ENCODE results near the gene TXNDC15. TPM values are rescaled to one million over a fixed set of nuclear protein-coding genes. Genes with fewer than 3 reads are reported as not detected.

The TXNDC15 gene
- total and polyA plus RNA-seq, 2 donors (not counting 1 experiment from before 2014, with no cell fraction given), result 65.9 to 132 TPM

DNA sequence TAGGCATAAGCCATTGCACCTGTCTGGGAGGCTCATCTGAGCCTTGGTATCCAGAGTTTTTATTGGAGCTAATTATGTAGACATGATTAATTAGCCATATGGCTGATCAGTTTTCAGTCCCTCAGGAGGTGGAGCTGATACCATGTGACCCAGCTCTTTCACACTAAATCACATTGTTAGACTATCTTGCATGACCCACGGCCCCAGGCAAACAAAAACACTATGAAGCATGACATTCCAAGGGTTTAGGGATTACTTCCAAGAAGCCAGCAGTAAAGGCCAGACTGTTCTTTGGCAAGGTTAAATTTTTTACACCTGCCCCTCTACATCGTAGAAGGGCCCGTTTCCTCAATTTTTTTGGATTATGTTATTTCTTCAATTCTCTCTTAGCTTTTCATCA lies 33.4 kb upstream of the TXNDC15 start:
- no peak for TF ChIP-seq EZH2 (IDR thresholded peaks at IDR 0.05; ENCODE audit: low read length, missing control alignments)
- TF ChIP-seq, protein P1, sequence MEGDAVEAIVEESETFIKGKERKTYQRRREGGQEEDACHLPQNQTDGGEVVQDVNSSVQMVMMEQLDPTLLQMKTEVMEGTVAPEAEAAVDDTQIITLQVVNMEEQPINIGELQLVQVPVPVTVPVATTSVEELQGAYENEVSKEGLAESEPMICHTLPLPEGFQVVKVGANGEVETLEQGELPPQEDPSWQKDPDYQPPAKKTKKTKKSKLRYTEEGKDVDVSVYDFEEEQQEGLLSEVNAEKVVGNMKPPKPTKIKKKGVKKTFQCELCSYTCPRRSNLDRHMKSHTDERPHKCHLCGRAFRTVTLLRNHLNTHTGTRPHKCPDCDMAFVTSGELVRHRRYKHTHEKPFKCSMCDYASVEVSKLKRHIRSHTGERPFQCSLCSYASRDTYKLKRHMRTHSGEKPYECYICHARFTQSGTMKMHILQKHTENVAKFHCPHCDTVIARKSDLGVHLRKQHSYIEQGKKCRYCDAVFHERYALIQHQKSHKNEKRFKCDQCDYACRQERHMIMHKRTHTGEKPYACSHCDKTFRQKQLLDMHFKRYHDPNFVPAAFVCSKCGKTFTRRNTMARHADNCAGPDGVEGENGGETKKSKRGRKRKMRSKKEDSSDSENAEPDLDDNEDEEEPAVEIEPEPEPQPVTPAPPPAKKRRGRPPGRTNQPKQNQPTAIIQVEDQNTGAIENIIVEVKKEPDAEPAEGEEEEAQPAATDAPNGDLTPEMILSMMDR (conservative IDR thresholded peaks at IDR 0.05 in 1 of 2, IDR thresholded peaks at IDR 0.05 in 1 of 2; ENCODE audit: low read depth in 1 of 2, low read length in 2 of 2), result no peak
- H3K79me2 ChIP-seq (ENCODE audit: control insufficient read depth, insufficient read depth, low read length), result no peaks in the 10 kb centered on the region
- no peak for DNase-seq (ENCODE audit: low read depth in 2 of 2)

DNA sequence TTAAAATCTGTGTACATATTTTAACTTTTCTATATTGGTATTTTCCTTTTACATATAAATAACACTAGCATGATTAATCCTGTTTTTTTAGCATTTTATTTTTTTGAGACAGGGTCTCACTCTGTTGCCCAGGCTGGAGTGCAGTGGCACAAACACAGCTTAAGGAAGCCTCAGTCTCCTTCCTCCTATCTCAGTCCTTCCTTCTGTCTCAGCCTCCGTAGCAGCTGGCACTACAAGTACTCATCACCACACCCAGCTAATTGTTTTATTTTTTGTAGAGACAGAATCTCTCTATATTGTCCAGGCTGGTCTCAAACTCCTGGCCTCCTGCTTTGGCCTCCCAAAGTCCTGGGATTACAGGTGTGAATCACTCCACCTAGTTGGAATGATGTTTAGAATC lies 29.9 kb upstream of the TXNDC15 start:
- no peak for TF ChIP-seq EZH2 (IDR thresholded peaks at IDR 0.05; ENCODE audit: low read length, missing control alignments)
- TF ChIP-seq, protein P1 (conservative IDR thresholded peaks at IDR 0.05 in 1 of 2, IDR thresholded peaks at IDR 0.05 in 1 of 2; ENCODE audit: low read depth in 1 of 2, low read length in 2 of 2), result no peak
- H3K36me3 ChIP-seq (ENCODE audit: control insufficient read depth, insufficient read depth, low read length), result no peaks in the 10 kb centered on the region

More for the DNA sequence above, 33.4 kb upstream of the TXNDC15 start:
- Histone ChIP-seq H3K4me2 (ENCODE audit: extremely low read depth, insufficient read depth, low read length) (no peak overlapping the region), H3K27me3 (ENCODE audit: control insufficient read depth, insufficient read depth, low read length) (no peaks in the 10 kb centered on the region), H2AFZ (ENCODE audit: low read length) (no peak overlapping the region), H3K27ac (ENCODE audit: insufficient read depth, low read length) (no peak overlapping the region), H3K36me3 (ENCODE audit: control insufficient read depth, insufficient read depth, low read length) (no peaks in the 10 kb centered on the region), H3K9me3 (ENCODE audit: control insufficient read depth, insufficient read depth, low read depth, low read length) (no peaks in the 10 kb centered on the region), H3K4me1 (ENCODE audit: control insufficient read depth, extremely low read depth, insufficient read depth, low read length) (peaks cover 10% of the 10 kb centered on the region), H4K20me1 (ENCODE audit: control insufficient read depth, extremely low read depth, insufficient read depth, low read length) (no peaks in the 10 kb centered on the region), H3K9ac (ENCODE audit: insufficient read depth, low read length) (no peak overlapping the region), H3K4me3 (replicated peaks in 1 of 4; ENCODE audit: control extremely low read depth in 1 of 4, insufficient read depth in 1 of 4, low read depth in 3 of 4, low read length in 4 of 4) (no peak overlapping the region)

DNA sequence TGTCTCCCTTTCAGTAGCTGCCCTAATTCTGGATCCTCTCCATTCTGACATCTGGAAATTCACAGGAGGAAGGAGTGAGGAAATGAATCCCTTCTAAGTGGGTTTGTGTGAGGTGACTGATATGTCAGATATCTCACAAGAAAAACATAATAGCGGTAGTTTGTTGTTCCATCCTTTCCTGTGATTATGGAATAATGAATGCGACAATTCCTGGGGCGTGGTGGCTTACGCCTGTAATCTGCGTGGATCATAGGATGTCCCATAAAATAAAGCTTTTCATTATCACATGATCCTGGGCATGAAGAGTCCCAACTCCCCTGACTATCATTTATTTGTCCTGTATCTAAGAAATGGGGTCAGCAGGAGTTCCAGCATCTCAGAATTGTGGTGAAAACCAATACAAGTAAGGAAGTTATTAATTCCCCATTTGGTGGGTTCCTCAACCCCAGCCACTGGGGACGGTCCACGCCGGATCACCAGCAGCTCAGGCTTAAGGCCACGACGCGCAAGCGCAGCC lies 28.8 kb upstream of the TXNDC15 start:
- peak overlapping the region; percentile 71 for H2AFZ ChIP-seq (ENCODE audit: low read length)
- H3K9me3 ChIP-seq (ENCODE audit: control insufficient read depth, insufficient read depth, low read depth, low read length), result no peaks in the 10 kb centered on the region
- peaks cover 38% of the 10 kb centered on the region for H3K79me2 ChIP-seq (ENCODE audit: control insufficient read depth, insufficient read depth, low read length)
- H3K4me2 ChIP-seq (ENCODE audit: extremely low read depth, insufficient read depth, low read length), result peak overlapping the region; percentile 83
- peak overlapping the region; percentile 88 for H3K27ac ChIP-seq (ENCODE audit: insufficient read depth, low read length)
- peak overlapping the region; percentile 8 to 81 (median 32) for H3K4me3 ChIP-seq (replicated peaks in 1 of 4; ENCODE audit: control extremely low read depth in 1 of 4, insufficient read depth in 1 of 4, low read depth in 3 of 4, low read length in 4 of 4)
- H4K20me1 ChIP-seq (ENCODE audit: control insufficient read depth, extremely low read depth, insufficient read depth, low read length), result no peaks in the 10 kb centered on the region
- H3K27me3 ChIP-seq (ENCODE audit: control insufficient read depth, insufficient read depth, low read length), result no peaks in the 10 kb centered on the region
- DNase-seq (ENCODE audit: low read depth in 2 of 2), result peak in 1 of 2 donors; percentile 36
- peak overlapping the region; percentile 94 for H3K9ac ChIP-seq (ENCODE audit: insufficient read depth, low read length)
- peaks cover 10% of the 10 kb centered on the region for H3K4me1 ChIP-seq (ENCODE audit: control insufficient read depth, extremely low read depth, insufficient read depth, low read length)
- TF ChIP-seq EZH2 (IDR thresholded peaks at IDR 0.05; ENCODE audit: low read length, missing control alignments), result no peak
- TF ChIP-seq, protein P1 (conservative IDR thresholded peaks at IDR 0.05 in 1 of 2, IDR thresholded peaks at IDR 0.05 in 1 of 2; ENCODE audit: low read depth in 1 of 2, low read length in 2 of 2), result no peak
- H3K36me3 ChIP-seq (ENCODE audit: control insufficient read depth, insufficient read depth, low read length), result no peaks in the 10 kb centered on the region

More for the DNA sequence above, 29.9 kb upstream of the TXNDC15 start:
- H3K4me1 ChIP-seq (ENCODE audit: control insufficient read depth, extremely low read depth, insufficient read depth, low read length), result peaks cover 10% of the 10 kb centered on the region
- no peaks in the 10 kb centered on the region for H3K9me3 ChIP-seq (ENCODE audit: control insufficient read depth, insufficient read depth, low read depth, low read length)
- H3K9ac ChIP-seq (ENCODE audit: insufficient read depth, low read length), result no peak overlapping the region
- no peaks in the 10 kb centered on the region for H4K20me1 ChIP-seq (ENCODE audit: control insufficient read depth, extremely low read depth, insufficient read depth, low read length)
- H3K27me3 ChIP-seq (ENCODE audit: control insufficient read depth, insufficient read depth, low read length), result no peaks in the 10 kb centered on the region
- H3K79me2 ChIP-seq (ENCODE audit: control insufficient read depth, insufficient read depth, low read length), result peaks cover 29% of the 10 kb centered on the region
- no peak for DNase-seq (ENCODE audit: low read depth in 2 of 2)
- no peak overlapping the region for H3K4me3 ChIP-seq (replicated peaks in 1 of 4; ENCODE audit: control extremely low read depth in 1 of 4, insufficient read depth in 1 of 4, low read depth in 3 of 4, low read length in 4 of 4)
- H3K4me2 ChIP-seq (ENCODE audit: extremely low read depth, insufficient read depth, low read length), result no peak overlapping the region
- H2AFZ ChIP-seq (ENCODE audit: low read length), result no peak overlapping the region
- no peak overlapping the region for H3K27ac ChIP-seq (ENCODE audit: insufficient read depth, low read length)
